ENCODE data around the gene ADAM22. TPM values are rescaled to one million over a fixed set of nuclear protein-coding genes. Genes with fewer than 3 reads are reported as not detected.

ADAM22 gene
- total and polyA plus RNA-seq, 2 experiments from 2014 or later = 1.6 to 9.8 TPM

- no peaks in the 10 kb centered on the region for H3K27me3 ChIP-seq
- H3K27ac ChIP-seq = no peak overlapping the region
- TF ChIP-seq EZH2 (IDR thresholded peaks at IDR 0.05; ENCODE audit: borderline replicate concordance) (no peak), CTCF (IDR thresholded peaks at IDR 0.05; ENCODE audit: poor library complexity) (no peak), EZH2phosphoT487 (IDR thresholded peaks at IDR 0.05; ENCODE audit: low read depth, severe bottlenecking, unreplicated experiment) (no peak)
- H3K4me2 ChIP-seq = no peak overlapping the region
- 93% methylated on average over 7 of the region's 7 CpGs for WGBS (ENCODE audit: low lambda C conversion rate, missing lambda C conversion rate)
- no peaks in the 10 kb centered on the region for H3K36me3 ChIP-seq (replicated peaks; ENCODE audit: insufficient read depth, low read depth)
- no peaks in the 10 kb centered on the region for H4K20me1 ChIP-seq (ENCODE audit: insufficient read depth, poor library complexity, severe bottlenecking)
- H3K9me3 ChIP-seq (ENCODE audit: low read depth) = no peaks in the 10 kb centered on the region
- H3K4me1 ChIP-seq (ENCODE audit: insufficient read depth) = no peaks in the 10 kb centered on the region
- H2AFZ ChIP-seq = no peak overlapping the region
- DNase-seq (ENCODE audit: low spot score) = no peak
- no peaks in the 10 kb centered on the region for H3K79me2 ChIP-seq
- H3K9me2 ChIP-seq (replicated peaks; ENCODE audit: insufficient read depth) = no peaks in the 10 kb centered on the region
- no peak overlapping the region for H3K4me3 ChIP-seq
These were observed 100.1 kb downstream of the ADAM22 start for GRCh38 chr7:88034083-88034695.

GRCh38 chr7:88037050-88037449 is 103.0 kb downstream of the ADAM22 start:
- H3K36me3 ChIP-seq (replicated peaks; ENCODE audit: insufficient read depth, low read depth) = no peaks in the 10 kb centered on the region
- TF ChIP-seq CTCF (IDR thresholded peaks at IDR 0.05; ENCODE audit: poor library complexity) (no peak), EZH2phosphoT487 (IDR thresholded peaks at IDR 0.05; ENCODE audit: low read depth, severe bottlenecking, unreplicated experiment) (no peak), EZH2 (IDR thresholded peaks at IDR 0.05; ENCODE audit: borderline replicate concordance) (no peak)
- H2AFZ ChIP-seq = no peak overlapping the region
- no peaks in the 10 kb centered on the region for H3K79me2 ChIP-seq
- no peak overlapping the region for H3K27ac ChIP-seq
- H3K9me2 ChIP-seq (replicated peaks; ENCODE audit: insufficient read depth) = no peaks in the 10 kb centered on the region
- no peaks in the 10 kb centered on the region for H4K20me1 ChIP-seq (ENCODE audit: insufficient read depth, poor library complexity, severe bottlenecking)
- no peaks in the 10 kb centered on the region for H3K9me3 ChIP-seq (ENCODE audit: low read depth)
- no peak overlapping the region for H3K4me2 ChIP-seq
- no peaks in the 10 kb centered on the region for H3K4me1 ChIP-seq (ENCODE audit: insufficient read depth)
- no peak for DNase-seq (ENCODE audit: low spot score)
- WGBS (ENCODE audit: low lambda C conversion rate, missing lambda C conversion rate) = 79% methylated on average over 3 of the region's 3 CpGs
- no peaks in the 10 kb centered on the region for H3K27me3 ChIP-seq
- no peak overlapping the region for H3K4me3 ChIP-seq

- Histone ChIP-seq H3K9me2 (replicated peaks; ENCODE audit: insufficient read depth) (no peaks in the 10 kb centered on the region), H3K27ac (no peak overlapping the region), H3K4me1 (ENCODE audit: insufficient read depth) (no peaks in the 10 kb centered on the region), H3K9me3 (ENCODE audit: low read depth) (no peaks in the 10 kb centered on the region), H3K36me3 (replicated peaks; ENCODE audit: insufficient read depth, low read depth) (no peaks in the 10 kb centered on the region), H2AFZ (no peak overlapping the region), H3K4me2 (no peak overlapping the region), H3K27me3 (no peaks in the 10 kb centered on the region), H3K4me3 (no peak overlapping the region), H3K79me2 (no peaks in the 10 kb centered on the region), H4K20me1 (ENCODE audit: insufficient read depth, poor library complexity, severe bottlenecking) (no peaks in the 10 kb centered on the region)
- DNase-seq (ENCODE audit: low spot score) = no peak
- 85% methylated on average over 1 of the region's 1 CpG for WGBS (ENCODE audit: low lambda C conversion rate, missing lambda C conversion rate)
- TF ChIP-seq EZH2phosphoT487 (IDR thresholded peaks at IDR 0.05; ENCODE audit: low read depth, severe bottlenecking, unreplicated experiment) (no peak), CTCF (IDR thresholded peaks at IDR 0.05; ENCODE audit: poor library complexity) (no peak), EZH2 (IDR thresholded peaks at IDR 0.05; ENCODE audit: borderline replicate concordance) (no peak)
These were observed 106.6 kb downstream of the ADAM22 start for GRCh38 chr7:88040694-88041093.

Measured in hepatocyte (in vitro differentiated cells).